GM19193 (cell line): Measurements from ENCODE around the gene SLC5A3.

Experiments used
- POLR2A ChIP-seq: IDR thresholded peaks from 4 replicates; pipeline ENCODE4 v1.6.1; 2011; ENCODE audit not compliant: insufficient read depth, insufficient read length; ENCODE audit errors: extremely low read depth

The SLC5A3 gene

DNA sequence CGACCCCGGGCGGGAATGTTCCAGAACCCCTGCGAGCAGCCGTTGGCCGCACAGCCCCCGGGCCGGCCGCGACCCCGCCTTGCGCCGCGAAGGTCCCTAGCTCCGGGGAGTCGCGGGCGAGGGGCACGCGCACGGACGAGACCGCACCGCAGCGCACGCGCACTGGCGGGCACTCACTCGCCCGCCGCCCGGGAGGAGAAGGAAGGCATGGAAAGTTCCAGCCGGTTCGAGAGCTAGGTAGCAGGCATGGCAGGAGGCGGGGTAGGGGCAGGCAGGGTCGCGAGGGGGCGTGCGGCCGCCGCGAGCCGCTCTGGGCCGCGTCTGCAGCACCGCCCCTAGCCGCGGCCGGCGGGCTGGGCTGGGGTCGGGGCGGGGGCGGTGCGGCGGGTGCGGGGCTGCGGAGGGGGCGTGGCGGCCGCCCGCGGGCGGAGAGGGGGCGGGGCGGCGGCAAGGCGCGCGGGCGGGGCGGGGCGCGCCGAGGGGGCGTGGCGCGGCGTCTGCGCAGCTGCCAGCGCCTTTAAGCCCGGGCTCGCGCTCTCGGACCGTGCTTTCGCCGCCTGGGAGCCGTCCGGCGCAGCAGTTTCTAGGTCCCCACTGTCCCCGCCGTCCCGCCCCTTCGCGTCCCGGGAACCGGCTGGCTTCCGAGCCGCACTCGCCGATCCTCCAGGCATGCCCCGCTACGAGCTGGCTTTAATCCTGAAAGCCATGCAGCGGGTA, at the start of gene SLC5A3, which contains the start of gene MRPS6:
SLC5A3 (plus strand) TSS at position 547 of the 717 bp plus-strand sequence. CDS start 21,621 bp downstream, outside the sequence.
MRPS6 (plus strand) TSS at position 547 of the 717 bp plus-strand sequence; CDS start at position 670, 123 bp downstream.
- TF ChIP-seq POLR2A, result peak; percentile 96

DNA sequence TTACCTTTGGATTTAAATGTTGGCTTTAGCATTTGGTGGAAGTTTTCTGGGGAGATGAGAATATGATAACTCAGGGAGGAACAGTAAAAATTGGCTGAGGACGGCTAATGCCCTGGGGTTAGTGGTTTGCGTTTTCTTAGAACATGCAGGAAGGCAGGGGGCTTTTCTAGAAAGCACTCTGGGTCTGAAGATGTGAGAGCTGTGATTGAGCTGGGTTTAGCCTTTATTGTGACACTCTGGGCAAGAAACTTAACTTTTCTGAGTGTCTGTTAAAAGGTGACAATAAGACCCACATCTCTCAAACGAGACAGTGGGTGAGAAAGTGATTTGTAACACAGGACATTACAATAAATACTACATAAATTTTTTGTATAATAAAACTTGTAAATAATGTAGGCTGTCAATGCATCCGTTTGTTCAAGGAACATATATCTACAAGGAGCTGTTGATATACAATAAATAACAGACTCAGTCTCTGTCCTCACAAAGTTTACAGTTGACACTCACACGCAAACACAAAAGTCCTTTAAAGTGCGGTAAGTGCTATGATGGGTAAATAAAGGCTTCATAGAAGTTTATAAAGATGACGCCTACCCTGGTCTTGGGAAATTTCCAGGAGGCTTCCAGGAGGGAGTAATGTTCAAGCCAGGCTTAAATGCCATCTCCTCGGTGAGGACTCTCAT, 49.5 kb upstream of the SLC5A3 start:
- no peak for TF ChIP-seq POLR2A

DNA sequence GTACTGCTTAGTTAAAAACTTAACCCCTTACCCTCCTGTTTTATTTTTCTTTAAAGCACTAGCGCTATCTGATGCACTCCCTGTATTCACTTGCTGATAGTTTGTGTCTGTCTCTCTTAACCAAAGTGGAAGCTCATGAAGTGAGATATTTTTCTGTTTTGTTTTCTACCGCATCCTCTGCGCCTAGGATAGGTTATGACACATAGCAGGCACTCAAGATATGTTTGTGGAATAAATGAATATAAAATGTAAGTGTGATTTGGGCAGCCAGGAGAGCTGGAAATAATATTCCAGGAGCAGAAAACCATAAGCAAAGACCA, 49.0 kb upstream of the SLC5A3 start:
- no peak for TF ChIP-seq POLR2A

DNA sequence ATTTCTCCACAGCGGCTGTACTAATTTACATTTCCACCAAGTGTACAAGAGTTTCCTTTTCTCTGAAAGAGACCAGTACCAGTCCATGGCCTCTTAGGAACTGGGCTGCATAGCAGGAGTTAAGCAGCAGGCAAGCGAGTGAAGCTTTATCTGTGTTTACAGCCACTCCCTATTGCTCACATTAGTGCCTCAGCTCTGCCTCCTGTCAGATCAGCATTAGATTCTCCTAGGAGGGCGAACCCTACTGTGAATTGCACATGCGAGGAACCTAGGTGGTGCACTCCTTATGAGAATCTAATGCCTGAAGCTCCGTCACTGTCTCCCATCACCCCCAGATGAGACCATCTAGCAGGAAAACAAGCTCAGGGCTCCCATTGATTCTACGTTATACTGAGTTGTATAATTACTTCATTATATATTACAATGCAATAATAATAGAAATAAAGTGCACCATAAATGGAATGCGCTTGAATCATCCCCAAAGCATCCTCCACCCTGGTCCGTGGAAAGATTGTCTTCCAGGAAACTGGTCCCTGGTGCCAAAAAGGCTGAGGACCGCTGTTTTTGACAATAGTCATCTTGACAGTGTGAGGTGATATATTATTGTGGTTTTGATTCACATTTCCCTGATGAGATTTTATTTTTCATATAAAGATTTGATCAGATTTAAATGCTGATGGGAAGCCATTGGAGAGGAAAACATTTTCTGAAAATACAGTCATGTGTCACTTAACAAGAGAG, 45.5 kb upstream of the SLC5A3 start:
- no peak for TF ChIP-seq POLR2A

DNA sequence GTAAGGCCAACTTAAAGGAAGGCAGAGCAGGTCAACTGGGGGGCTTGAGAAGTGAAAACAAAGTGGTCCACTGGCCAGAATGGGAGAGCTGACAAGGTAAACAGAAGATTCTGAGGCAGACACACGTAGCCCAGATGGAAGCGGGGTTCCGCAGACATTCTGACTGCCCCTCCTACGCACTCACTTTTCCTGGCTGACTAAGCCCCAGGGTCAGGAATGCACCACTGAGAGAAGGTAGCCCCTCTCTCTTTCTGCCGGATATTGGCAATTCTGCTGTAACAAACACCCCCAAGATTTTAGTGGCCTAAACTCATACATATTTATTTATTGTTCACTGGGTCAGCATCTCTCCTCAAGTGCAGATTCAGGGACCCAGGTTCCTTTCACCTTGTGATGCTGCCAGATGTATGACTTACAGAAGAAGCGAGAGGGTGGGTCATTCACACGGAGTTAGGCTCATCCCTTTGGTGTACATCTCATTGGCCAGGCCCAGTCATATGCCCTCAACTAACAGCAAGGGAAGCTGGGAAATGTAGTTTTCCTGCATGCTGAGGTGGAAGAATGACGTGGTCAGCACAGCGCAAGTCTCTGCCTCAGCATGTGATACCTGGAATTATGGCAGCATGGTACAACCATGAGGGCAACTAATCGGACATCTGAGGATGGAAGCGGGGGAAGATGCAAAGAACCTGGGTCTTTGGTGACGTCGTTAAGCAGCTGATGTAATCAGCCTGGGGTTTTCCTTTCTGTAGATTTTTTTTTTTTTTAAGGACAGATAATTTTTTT, 43.4 kb upstream of the SLC5A3 start:
- no peak for TF ChIP-seq POLR2A

DNA sequence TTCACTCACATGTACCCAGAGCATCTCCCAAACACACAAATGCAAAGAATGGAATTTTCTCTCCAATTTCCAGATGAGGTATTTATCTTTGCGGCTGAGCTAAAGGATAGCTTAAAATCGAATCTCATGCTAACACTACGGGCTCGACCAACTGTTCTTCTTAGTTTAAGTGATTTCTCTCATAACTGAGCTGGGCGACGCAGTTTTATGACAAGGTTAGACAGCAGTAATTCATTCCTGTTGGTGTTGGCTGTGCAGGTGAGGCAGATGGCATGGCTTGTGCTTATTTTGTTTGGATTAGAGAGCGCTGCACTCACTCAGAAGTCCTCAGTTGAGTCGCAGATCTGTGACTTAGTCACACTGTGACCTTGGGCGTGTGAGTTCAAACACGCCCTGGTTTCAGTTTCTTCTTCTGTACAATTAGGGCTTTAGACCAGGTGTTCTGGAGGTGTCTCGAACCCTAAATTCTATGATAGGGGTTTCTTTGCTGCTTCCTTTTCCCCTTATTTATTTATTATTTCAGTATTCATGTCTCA, 41.5 kb upstream of the SLC5A3 start:
- TF ChIP-seq POLR2A, result no peak

DNA sequence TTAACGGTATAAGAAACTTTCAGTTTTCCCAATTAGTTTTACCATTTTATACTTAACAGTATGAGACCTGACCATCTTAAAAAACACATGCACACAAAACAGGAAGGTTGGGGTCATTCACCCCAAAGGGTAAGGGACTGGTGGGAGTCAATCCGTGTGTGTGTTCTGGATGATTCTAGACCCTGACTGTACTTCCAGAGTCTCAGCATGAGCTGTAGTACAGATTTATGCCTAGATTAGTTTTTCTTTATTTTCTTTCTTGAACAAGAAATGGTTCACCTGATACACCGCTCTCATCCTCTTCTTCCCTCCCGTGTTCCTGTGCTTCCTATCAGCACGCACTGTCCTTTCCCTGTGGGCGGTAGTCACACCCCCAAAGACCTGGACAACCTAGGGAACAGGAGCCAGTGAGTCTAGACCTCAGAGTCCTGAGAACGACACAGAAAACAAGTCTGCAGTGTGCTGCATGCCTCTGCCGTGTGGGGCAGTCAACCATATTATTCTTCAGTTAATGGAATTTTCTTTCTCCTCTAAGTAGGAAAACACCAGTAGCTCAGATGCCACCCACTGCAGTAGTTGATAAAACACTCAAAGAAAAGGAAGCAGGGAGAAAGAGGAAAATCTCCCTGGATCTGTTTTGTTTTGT, 38.9 kb upstream of the SLC5A3 start:
- TF ChIP-seq POLR2A, result no peak

DNA sequence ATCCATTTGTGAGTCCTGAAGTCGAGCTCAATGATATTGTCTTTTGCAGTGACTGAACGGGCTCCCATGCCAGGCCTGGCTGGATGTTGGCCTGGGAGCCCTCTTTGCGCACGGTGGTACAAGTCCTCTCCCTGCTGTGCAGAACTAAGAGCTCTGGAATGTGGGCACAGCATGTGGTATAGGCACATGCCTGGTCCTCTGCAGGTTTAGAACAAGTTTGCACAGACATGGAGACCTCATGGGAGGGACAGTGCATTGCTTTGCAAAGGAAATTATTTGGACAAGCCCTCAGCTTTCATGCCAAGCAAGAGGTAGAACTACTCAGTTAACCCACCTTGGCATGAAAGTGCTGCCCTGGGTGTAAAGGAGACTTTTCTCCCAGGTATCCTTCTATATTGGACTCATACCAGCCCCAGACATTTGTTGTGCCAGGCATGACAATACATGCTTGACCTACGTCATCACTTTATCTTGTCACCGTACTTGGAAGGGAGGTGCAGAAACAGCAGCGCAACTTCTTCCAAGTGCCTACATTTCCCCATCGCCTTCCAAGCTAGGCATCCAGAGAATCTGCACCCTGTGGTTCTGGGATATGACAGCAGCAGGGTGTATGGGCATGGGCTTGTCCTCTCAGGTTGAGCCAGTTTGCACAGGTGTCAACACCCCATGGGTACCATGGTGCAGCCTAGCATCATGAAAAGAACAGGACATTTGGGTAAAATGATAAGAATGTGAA, 37.6 kb upstream of the SLC5A3 start:
- no peak for TF ChIP-seq POLR2A

DNA sequence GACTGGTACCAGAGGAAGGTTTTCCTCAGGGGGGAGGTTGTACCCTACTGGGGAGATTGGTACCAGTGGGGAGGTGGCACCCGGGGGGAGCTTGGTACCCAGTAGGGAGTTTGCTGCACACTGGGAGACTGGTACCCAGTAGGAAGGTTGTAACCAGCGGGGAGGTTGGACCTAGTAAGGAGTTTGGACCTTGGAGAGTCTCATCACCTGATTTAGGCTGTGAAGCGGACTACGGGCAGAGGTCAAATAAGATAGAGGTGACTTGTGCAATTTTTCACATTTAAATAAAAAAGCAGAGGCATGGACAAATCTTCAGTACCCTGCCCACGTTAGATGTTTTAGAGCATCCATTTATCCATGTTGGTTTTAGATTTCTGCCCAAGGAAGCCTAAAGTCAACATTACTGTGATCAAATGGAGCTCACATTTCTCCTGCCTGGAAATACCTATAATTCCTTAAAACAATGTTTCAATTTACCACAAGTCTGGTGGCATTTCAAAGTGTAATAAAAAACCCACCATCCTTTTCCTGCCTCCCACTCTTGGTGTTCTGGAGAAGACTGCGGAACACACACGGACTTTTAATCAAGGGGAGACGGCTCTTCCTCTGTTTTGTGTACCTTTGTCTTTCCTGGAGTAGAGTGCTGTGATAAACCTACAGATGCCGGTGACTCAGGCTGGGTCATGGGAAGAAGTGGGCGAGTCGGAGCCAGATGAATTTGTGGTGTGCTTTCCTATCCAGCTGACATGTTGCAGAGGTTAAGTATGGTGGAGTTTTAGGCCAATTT, 36.2 kb upstream of the SLC5A3 start:
- no peak for TF ChIP-seq POLR2A

DNA sequence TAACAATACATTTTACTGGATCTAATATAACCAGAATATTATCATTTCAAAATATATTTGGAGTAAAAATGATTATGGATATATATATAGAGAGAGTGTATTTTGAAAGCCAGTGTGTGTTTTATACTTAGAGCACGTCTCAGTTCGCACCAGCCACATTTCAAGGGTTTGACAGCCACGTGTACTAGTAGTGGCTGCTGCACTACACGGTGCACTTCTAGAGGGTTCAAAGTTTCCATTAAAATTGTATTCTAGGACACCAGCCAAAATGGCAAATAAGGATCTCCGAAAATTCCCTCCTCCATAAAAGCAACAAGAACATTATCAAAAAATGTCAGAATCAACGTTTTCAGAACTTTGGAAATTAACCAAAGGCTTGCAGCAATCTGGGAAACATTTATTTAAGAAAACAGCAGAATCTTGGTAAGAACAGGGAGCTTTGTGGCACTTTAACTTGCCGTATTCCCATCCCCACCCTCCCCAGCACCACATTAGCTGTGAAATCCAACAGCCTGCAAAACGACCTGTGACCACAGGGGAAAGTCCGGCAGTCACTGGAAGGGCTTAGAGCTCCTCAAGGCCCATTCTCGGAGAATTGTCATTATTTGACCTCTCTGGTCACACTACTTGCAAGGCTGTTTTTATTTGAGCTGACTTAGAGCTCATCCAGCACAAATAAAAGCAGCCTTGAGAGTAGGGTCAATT, 33.5 kb upstream of the SLC5A3 start:
- no peak for TF ChIP-seq POLR2A

DNA sequence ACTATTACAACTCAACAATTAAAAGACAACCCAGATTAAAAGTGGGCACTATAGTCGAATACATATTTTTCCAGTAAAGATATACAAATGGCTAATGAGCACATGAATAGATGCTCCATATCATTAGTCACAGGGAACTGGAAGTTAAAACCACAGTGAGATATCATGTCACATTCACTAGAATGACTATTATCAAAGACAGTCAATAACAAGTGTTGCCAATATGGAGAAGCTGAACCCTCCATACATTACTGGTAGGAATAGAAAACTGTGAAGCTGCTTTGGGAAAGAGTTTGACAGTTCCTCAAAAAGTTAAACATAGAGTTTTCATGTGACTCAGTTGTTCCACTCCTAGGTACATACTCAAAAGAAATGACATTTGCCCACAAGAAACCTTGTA, 30.6 kb upstream of the SLC5A3 start:
- TF ChIP-seq POLR2A, result no peak

DNA sequence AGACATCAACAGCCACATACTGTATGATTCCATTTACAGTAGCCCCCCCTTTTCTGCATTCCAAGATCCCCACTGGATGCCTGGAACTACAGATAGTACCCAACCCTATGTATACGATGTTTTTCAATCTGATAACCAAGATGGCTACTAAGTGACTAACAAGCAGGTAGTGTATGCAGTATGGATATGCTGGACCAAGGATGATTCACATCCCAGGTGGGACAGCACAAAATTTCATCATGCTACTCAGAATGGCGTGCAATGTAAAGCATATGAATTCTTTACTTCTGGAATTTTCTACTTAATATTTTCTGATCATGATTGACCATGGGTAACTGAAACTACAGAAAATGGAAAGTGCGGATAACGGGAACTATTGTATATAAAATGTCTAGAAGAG, 30.0 kb upstream of the SLC5A3 start:
- no peak for TF ChIP-seq POLR2A
